ENCODE data around the gene PIGS. TPM values are rescaled to one million over a fixed set of nuclear protein-coding genes. Genes with fewer than 3 reads are reported as not detected.

PIGS gene
- total RNA-seq, 1 experiment from 2014 or later: 45.8 TPM

- ChIA-PET RAD21 (ENCODE audit: low non-redundant PET in 1 of 2, low total read pairs in 2 of 2, uncharacterized antibody in 2 of 2, unreplicated experiment in 2 of 2) (no interaction called here), POLR2A (interaction anchor here (1.3 kb wide), 1 partner anchor 9 kb away, joined by 4 read pairs; no protein-coding TSS in a partner anchor), CTCF (interaction anchor here (1.0 kb wide), 1 partner anchor 9 kb away, joined by 3 read pairs; no protein-coding TSS in a partner anchor)
- Histone ChIP-seq H3K4me2 (ENCODE audit: low read length) (no peak overlapping the region), H3K27me3 (ENCODE audit: insufficient read depth, low read length) (no peaks in the 10 kb centered on the region), H3K79me2 (ENCODE audit: insufficient read depth, low read length) (no peaks in the 10 kb centered on the region), H4K20me1 (ENCODE audit: insufficient read depth) (no peaks in the 10 kb centered on the region), H3K4me1 (ENCODE audit: control insufficient read depth in 1 of 2, insufficient read depth in 2 of 2, low read length in 2 of 2) (no peaks in the 10 kb centered on the region), H3K9ac (ENCODE audit: low read length) (no peak overlapping the region), H2AFZ (ENCODE audit: low read depth, low read length, poor library complexity, severe bottlenecking) (no peak overlapping the region), H3K9me2 (ENCODE audit: insufficient read depth) (no peaks in the 10 kb centered on the region), H3K36me3 (ENCODE audit: control insufficient read depth in 1 of 2, insufficient read depth in 2 of 2, low read length in 2 of 2) (peaks cover 78 to 86% of the 10 kb centered on the region in 2 experiments), H3K27ac (ENCODE audit: low read depth, low read length) (no peak overlapping the region), H3K9me3 (ENCODE audit: control insufficient read depth in 1 of 2, insufficient read depth in 1 of 2, low read depth in 1 of 2, low read length in 2 of 2) (no peaks in the 10 kb centered on the region), H3K4me3 (replicated peaks in 1 of 2; ENCODE audit: low read depth in 1 of 2, low read length in 2 of 2) (no peak overlapping the region)
- BruUV-seq (replicated peaks): no TSS peak
- DNase-seq (ENCODE audit: low read depth, low spot score) (no peak), ATAC-seq (no peak)
- TF ChIP-seq RAD21 (IDR thresholded peaks at IDR 0.05; ENCODE audit: low read depth): no peak
- no peak for TF ChIP-seq SP1 (IDR thresholded peaks at IDR 0.05; ENCODE audit: low read depth)
- no peak for TF ChIP-seq YY1 (IDR thresholded peaks at IDR 0.05; ENCODE audit: extremely low read depth, insufficient replicate concordance, low read depth, low read length)
- no peak for TF ChIP-seq CTCF (IDR thresholded peaks at IDR 0.05 in 2 of 3, conservative IDR thresholded peaks at IDR 0.05 in 1 of 3; ENCODE audit: borderline replicate concordance in 1 of 3, insufficient read depth in 1 of 3, low read depth in 2 of 3, low read length in 2 of 3)
- no peak for TF ChIP-seq CEBPB (IDR thresholded peaks at IDR 0.05; ENCODE audit: low read depth)
- TF ChIP-seq SIN3A (IDR thresholded peaks at IDR 0.05; ENCODE audit: low read depth): no peak
- TF ChIP-seq, protein P1, sequence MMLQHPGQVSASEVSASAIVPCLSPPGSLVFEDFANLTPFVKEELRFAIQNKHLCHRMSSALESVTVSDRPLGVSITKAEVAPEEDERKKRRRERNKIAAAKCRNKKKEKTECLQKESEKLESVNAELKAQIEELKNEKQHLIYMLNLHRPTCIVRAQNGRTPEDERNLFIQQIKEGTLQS (IDR thresholded peaks at IDR 0.05): no peak
- no peak for TF ChIP-seq FOSL1 (IDR thresholded peaks at IDR 0.05; ENCODE audit: low read depth)
- TF ChIP-seq POLR2AphosphoS5 (IDR thresholded peaks at IDR 0.05; ENCODE audit: low read depth, low read length): no peak
- TF ChIP-seq MAX (IDR thresholded peaks at IDR 0.05): no peak
- intact Hi-C loops (cut with micrococcal nuclease): no loop called here
Observed at GRCh38 chr17:28618464-28618863, 47.1 kb upstream of the PIGS start.
